Eye (tissue), 1 donor: ENCODE results near the gene FHOD3.
"Not testable (repeated sequence)": the region's sequence is repeated elsewhere in the genome, so short reads cannot be mapped to it uniquely, and the experiment has no call there.

Experiments used
- DNase-seq: peaks from one replicate; pipeline ENCODE4 v3.0.0-alpha.2; 2015

FHOD3 gene

GRCh38 chr18:36762965-36763364 is 465.5 kb downstream of the FHOD3 start:
- DNase-seq = not testable (repeated sequence)

GRCh38 chr18:36766836-36767235 is 469.3 kb downstream of the FHOD3 start:
- no peak for DNase-seq

- DNase-seq = no peak
These were observed 471.7 kb downstream of the FHOD3 start for GRCh38 chr18:36769172-36769571.

GRCh38 chr18:36769611-36770314 is 472.2 kb downstream of the FHOD3 start:
- no peak for DNase-seq

- no peak for DNase-seq
These were observed 472.9 kb downstream of the FHOD3 start for GRCh38 chr18:36770315-36770946.

GRCh38 chr18:36771245-36771644 is 473.7 kb downstream of the FHOD3 start:
- DNase-seq = no peak

GRCh38 chr18:36772241-36772723 is 474.8 kb downstream of the FHOD3 start:
- no peak for DNase-seq

- no peak for DNase-seq
These were observed 477.9 kb downstream of the FHOD3 start for GRCh38 chr18:36775396-36775795.

GRCh38 chr18:36776650-36777049 is 479.1 kb downstream of the FHOD3 start:
- no peak for DNase-seq

- DNase-seq = no peak
These were observed 480.1 kb downstream of the FHOD3 start for GRCh38 chr18:36777566-36777965.

GRCh38 chr18:36780748-36781147 is 483.2 kb downstream of the FHOD3 start:
- DNase-seq = no peak

GRCh38 chr18:36782710-36783109 is 485.2 kb downstream of the FHOD3 start:
- no peak for DNase-seq

GRCh38 chr18:36783792-36784191 is 486.3 kb downstream of the FHOD3 start:
- DNase-seq = no peak

GRCh38 chr18:36786686-36787085 is 489.2 kb downstream of the FHOD3 start:
- DNase-seq = no peak

GRCh38 chr18:36792634-36793283 is 495.2 kb downstream of the FHOD3 start:
- DNase-seq = no peak

- DNase-seq = no peak
These were observed 501.4 kb downstream of the FHOD3 start for GRCh38 chr18:36798738-36799473.

GRCh38 chr18:36805105-36805504 is 507.6 kb downstream of the FHOD3 start:
- DNase-seq = no peak

GRCh38 chr18:36808681-36809080 is 511.2 kb downstream of the FHOD3 start:
- no peak for DNase-seq

- peak; percentile 85 for DNase-seq
These were observed 512.3 kb downstream of the FHOD3 start for GRCh38 chr18:36809590-36810381.

- DNase-seq = no peak
These were observed 513.9 kb downstream of the FHOD3 start for GRCh38 chr18:36811430-36811829.

GRCh38 chr18:36811955-36812354 is 514.4 kb downstream of the FHOD3 start:
- DNase-seq = no peak

GRCh38 chr18:36812678-36813077 is 515.2 kb downstream of the FHOD3 start:
- DNase-seq = no peak
